Stomach smooth muscle (tissue), 2 donors: Measurements from ENCODE around the gene LRRN2.

Source experiments
- H3K27ac ChIP-seq: one replicate; pipeline ENCODE4 v1.7.0; 2013; ENCODE audit warnings: mild to moderate bottlenecking, low read length, inconsistent platforms
- H3K27me3 ChIP-seq, 2 donors: one replicate each; pipeline ENCODE4 v1.7.0; 2013; ENCODE audit warnings: low read length in 2 of 2; ENCODE audit not compliant: insufficient read depth in 2 of 2, control insufficient read depth in 1 of 2
- H3K36me3 ChIP-seq, 2 donors: one replicate each; pipeline ENCODE4 v1.7.0; 2013; ENCODE audit warnings: low read length in 2 of 2; ENCODE audit not compliant: control insufficient read depth in 2 of 2, insufficient read depth in 2 of 2
- H3K4me1 ChIP-seq: one replicate; pipeline ENCODE4 v1.7.0; 2013; ENCODE audit warnings: low read length; ENCODE audit not compliant: control insufficient read depth, insufficient read depth
- H3K4me3 ChIP-seq, 2 donors: one replicate each; pipeline ENCODE4 v1.7.0; 2013; ENCODE audit warnings: low read length in 2 of 2
- H3K9ac ChIP-seq, 2 donors: one replicate each; pipeline ENCODE4 v1.7.0; 2013; ENCODE audit warnings: low read length in 2 of 2, mild to moderate bottlenecking in 1 of 2
- H3K9me3 ChIP-seq, 2 donors: one replicate each; pipeline ENCODE4 v1.7.0; 2013; ENCODE audit warnings: low read length in 2 of 2; ENCODE audit not compliant: control insufficient read depth in 2 of 2
- donor health status: healthy.
- donor health status: Pancreatic carcinoma.

The LRRN2 gene

DNA sequence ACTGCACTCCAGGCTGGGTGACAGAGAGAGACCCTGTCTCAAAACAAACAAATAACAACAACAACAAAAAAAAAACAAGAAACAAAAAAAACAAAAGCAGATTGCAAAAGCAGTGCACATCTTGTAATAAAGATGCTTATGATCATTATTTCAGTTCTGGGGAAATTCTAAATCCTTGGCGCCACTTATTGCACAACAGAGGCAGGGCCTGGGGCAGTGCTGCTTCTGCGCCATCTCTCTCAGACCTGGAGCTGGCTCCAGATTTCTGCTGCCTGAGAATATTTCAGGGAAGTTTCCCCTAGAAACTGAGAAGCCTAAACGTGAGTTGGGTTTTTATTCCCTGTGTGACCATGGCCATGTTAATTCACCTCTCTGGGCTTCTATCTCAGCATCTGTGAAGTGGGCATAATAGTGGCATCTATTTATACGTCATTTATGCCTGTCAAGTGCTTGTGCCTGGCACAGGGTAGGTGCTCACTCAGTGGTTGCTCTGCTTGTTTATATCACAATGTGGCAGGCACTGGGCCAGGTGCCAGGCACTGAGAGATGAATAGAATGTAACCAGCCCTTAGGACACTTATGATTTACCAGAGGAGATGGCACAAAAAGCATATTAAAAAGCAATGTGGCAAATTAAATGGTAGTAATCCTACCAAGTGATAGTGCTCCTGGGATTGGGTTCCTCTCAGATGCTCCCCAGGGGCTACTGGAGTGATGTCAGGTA, 101.5 kb downstream of the LRRN2 start:
- Histone ChIP-seq H3K9ac (no peak overlapping the region), H3K27me3 (no peaks in the 10 kb centered on the region), H3K27ac (no peak overlapping the region)

DNA sequence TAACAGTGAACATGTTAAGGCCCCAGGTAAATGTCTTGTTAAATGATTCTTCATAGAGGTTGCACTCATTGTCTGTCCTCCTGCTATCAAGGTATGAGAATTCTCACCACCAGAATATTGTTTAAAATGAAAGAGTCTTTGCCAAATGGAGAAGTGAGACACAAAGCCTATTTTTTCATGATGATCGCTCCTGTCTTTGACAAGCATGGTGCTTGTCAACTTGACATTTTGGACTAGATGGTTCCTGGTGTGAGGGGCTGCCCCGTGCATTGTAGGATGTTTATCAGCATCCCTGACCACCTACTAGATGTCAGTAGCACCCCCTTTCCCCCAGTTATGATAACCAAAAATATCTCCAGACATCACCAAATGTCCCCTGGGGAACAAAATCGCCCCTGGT, 103.8 kb downstream of the LRRN2 start:
- Histone ChIP-seq H3K36me3 (no peaks in the 10 kb centered on the region), H3K27ac (no peak overlapping the region), H3K9ac (no peak overlapping the region), H3K4me3 (no peak overlapping the region), H3K27me3 (no peaks in the 10 kb centered on the region), H3K4me1 (peaks cover 9% of the 10 kb centered on the region), H3K9me3 (no peaks in the 10 kb centered on the region)

More for the DNA sequence above, 101.5 kb downstream of the LRRN2 start:
- H3K36me3 ChIP-seq: no peaks in the 10 kb centered on the region
- H3K4me3 ChIP-seq: no peak overlapping the region
- peaks cover 9% of the 10 kb centered on the region for H3K4me1 ChIP-seq
- H3K9me3 ChIP-seq: no peaks in the 10 kb centered on the region

DNA sequence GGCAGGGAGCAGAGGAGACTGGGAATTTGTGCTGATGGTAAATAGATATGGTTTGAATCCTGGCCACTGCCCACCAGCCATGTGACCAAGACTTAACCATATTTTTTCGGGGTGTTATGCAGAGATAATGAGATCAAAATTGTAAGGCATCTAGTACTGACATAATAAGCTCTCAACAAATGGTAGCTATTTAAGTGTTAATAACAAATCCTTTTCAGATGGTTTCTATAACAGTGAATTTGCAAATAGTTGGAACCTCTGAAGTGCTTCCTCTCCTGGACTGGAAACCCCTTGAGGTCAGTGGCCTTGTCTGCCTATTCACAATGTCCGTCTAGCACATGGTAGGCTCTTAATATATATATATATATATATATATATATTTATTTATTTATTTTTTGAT, 104.7 kb downstream of the LRRN2 start:
- no peak overlapping the region for H3K27ac ChIP-seq
- no peak overlapping the region for H3K9ac ChIP-seq
- peaks cover 10% of the 10 kb centered on the region for H3K4me1 ChIP-seq
- no peaks in the 10 kb centered on the region for H3K9me3 ChIP-seq
- no peak overlapping the region for H3K4me3 ChIP-seq
- H3K27me3 ChIP-seq: no peaks in the 10 kb centered on the region
- no peaks in the 10 kb centered on the region for H3K36me3 ChIP-seq

DNA sequence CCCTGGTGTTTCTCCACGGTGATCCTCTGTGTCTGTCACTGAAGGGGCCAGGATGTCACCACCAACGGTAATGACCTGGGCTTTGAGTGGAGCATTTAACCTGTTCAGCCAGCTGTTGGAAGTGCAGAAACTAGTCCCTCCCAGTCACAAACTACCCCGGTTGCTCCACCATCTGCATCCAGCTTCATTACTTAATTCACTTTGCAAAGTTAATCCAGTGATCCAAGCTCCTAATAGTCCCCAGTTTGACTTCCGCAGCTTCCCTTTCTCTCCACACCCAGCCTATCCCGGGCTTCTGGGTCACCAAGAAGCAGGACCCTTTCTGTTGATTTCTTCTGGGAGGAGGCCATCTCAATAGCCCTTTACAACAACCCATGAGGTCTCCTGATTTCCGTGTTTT, 105.9 kb downstream of the LRRN2 start:
- Histone ChIP-seq H3K9ac (no peak overlapping the region), H3K27ac (no peak overlapping the region), H3K4me1 (peaks cover 11% of the 10 kb centered on the region), H3K4me3 (peak overlapping the region in 1 of 2 donors; percentile 64), H3K36me3 (no peaks in the 10 kb centered on the region), H3K27me3 (no peaks in the 10 kb centered on the region), H3K9me3 (no peaks in the 10 kb centered on the region)

DNA sequence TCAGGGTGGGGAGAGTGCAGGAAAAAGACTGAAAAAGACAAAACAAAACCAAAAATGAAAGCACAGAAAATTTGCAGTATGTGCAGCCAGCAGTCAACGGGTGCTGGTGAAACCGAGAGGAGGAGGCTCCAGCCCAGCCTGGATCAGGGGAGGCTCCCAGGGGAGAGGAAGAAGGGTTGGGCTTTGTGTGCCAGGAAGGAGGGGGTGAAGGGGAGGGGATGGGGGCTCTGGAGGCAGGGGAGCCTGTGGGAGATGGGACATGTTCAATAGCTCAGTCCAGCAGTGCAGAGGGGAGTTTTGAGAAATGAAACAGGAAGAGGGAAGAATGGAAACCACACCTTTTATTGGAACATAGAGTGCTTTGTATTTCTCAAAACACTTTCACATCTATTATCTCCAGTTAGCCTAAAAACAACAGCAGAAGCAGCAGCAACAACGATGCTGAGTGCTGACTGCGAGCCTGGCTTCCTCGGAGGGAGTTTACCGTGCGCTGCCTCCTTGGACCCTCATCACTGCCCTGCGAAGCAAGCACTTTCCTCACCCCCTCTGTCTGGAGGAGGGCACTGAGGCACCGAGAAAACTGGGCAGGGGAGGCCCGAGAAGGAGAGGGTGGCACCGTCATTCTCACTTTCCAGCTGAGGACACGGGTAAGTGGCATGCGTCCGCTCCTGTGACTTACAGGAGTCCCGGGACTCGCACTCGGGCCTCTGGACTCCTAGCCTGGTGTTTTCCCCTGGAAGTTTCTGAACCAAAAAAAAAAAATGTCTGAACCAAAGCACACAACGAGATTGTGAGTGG, 106.5 kb downstream of the LRRN2 start:
- H3K36me3 ChIP-seq: no peaks in the 10 kb centered on the region
- H3K9ac ChIP-seq: no peak overlapping the region
- no peaks in the 10 kb centered on the region for H3K9me3 ChIP-seq
- peaks cover 7% of the 10 kb centered on the region for H3K4me1 ChIP-seq
- peak overlapping the region in 1 of 2 donors; percentile 64 for H3K4me3 ChIP-seq
- no peaks in the 10 kb centered on the region for H3K27me3 ChIP-seq
- no peak overlapping the region for H3K27ac ChIP-seq

DNA sequence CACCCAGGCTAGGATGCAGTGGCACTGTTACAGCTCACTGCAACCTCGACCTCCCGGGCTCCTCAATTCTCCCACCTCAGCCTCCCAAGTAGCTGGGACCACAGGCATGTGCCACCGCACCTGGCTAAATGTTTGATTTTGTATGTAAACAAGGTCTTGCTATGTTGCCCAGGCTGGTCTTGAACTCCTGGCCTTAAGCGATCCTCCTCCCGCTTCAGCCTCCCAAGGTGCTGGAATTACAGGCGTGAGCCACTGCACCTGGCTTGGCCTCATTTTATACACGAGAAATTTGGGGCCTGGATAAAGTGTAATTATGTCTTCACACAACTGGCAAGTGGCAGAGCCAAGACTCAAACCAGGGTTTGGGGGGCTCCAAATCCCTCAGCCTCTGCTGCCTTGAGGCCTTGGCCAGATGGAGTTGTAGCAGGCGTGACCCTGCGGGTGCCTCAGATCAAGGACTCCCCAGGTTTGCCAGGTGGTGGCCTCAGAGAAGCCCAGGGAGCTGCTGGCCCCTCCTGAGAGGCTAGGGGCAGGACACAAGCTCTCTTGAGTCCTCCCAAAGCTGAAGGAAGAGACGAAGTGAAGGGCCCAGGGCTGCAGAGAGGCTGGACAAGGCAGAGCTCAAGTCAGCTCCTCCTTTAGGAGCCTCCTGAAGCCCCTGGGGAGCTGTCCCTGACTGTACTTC, 107.6 kb downstream of the LRRN2 start:
- Histone ChIP-seq H3K9ac (no peak overlapping the region), H3K27ac (no peak overlapping the region), H3K27me3 (no peaks in the 10 kb centered on the region)

DNA sequence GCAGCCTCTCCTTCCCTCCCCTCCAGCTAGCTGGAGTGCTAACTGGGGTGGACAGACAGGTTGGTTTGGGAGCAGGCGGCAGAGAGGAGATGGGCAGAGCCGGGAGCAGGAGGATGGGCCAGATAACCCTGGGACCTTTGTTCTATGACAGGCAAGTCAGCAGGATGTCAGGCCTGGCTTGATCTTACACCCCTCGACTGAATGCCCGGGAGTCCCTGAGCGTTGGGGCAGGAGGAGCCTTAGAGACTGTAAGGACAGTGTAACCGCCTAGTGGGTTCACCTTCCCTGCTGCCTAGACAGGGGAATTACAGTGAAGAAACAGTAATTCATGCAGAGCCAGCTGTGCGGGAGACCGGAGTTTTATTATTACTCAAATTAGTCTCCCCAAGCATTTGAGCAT, 109.1 kb downstream of the LRRN2 start:
- H3K9me3 ChIP-seq: no peaks in the 10 kb centered on the region
- no peaks in the 10 kb centered on the region for H3K27me3 ChIP-seq
- no peak overlapping the region for H3K9ac ChIP-seq
- H3K27ac ChIP-seq: no peak overlapping the region
- H3K4me3 ChIP-seq: no peak overlapping the region
- peaks cover 6% of the 10 kb centered on the region for H3K4me1 ChIP-seq
- no peaks in the 10 kb centered on the region for H3K36me3 ChIP-seq

More for the DNA sequence above, 107.6 kb downstream of the LRRN2 start:
- Histone ChIP-seq H3K4me1 (peaks cover 6% of the 10 kb centered on the region), H3K36me3 (no peaks in the 10 kb centered on the region), H3K4me3 (no peak overlapping the region), H3K9me3 (no peaks in the 10 kb centered on the region)

DNA sequence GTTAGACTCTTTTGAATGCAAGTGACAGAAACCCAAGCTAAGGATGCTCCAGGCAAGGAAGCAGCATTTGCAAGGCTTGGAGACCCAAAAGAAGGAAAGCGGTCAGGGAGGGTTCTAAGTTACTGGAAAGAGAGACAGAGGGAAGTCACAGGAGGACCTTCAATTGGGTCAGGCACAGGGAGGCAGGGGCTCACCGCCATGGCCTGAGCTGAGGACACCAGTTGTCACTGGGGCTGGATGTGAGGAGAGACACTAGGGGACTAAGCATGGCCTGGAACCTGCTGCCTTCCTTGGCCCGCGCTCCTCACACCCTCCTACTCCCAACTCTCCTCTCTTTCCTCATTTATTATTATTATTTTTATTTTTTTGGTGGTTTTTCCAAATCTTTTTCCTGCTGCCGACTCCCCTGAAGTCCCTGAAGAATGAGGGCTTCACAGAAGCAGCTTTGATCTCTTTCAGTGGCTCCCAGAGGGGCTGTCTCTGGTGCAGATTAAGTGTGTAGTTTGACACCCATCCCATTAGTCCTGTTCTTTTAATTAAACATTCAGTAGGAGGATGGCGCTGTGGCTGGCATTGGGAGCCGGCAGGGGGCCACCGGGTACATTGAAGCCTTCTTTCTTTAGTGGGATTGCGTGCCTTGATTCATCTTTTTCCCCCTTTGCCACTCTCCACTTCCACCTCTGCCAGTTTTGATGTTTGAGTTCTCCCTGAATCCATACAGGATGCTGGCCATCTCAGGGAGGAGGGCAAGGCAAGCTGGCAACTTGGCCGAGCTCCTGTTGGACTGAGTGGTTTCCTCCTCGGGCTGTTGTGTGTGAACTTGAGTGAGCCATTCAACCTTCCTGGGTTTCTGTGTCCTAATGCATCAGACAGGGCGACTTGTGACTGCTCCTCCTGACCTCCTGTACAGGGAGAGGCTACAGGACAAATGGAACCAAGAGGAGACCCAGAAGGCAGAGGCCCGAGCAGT, 110.0 kb downstream of the LRRN2 start:
- Histone ChIP-seq H3K9ac (no peak overlapping the region), H3K4me1 (peaks cover 6% of the 10 kb centered on the region), H3K27me3 (no peaks in the 10 kb centered on the region), H3K9me3 (no peaks in the 10 kb centered on the region), H3K36me3 (no peaks in the 10 kb centered on the region), H3K27ac (no peak overlapping the region), H3K4me3 (no peak overlapping the region)

DNA sequence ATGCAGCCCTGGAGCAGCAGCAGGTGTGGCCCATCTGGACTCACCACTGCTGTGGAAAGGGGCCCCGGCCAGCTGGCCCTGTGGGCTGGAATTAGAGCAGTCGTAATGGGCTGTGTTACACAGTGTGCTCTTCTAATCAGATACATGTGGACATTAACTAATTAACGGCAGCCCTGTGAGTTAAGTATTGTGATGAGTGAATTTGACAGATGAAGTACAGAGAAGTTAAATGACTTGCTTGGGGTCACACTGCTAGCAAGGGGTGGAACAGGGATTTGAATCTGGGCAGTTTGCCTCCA, 110.7 kb downstream of the LRRN2 start:
- Histone ChIP-seq H3K27me3 (no peaks in the 10 kb centered on the region), H3K27ac (no peak overlapping the region), H3K9me3 (no peaks in the 10 kb centered on the region), H3K9ac (no peak overlapping the region), H3K4me1 (peaks cover 6% of the 10 kb centered on the region), H3K36me3 (no peaks in the 10 kb centered on the region), H3K4me3 (no peak overlapping the region)
